Breast epithelium (tissue), 3 donors: Measurements from ENCODE around the gene PIGQ.

Experiments
- CTCF ChIP-seq, 3 donors: fragments of 450-650 bp; IDR thresholded peaks; one replicate each; pipeline ENCODE4 v1.5.1; 2016 to 2017; ENCODE audit warnings: antibody characterized with exemption in 3 of 3, mild to moderate bottlenecking in 3 of 3, moderate library complexity in 3 of 3
- POLR2A ChIP-seq: fragments of 450-650 bp; IDR thresholded peaks from one replicate; pipeline ENCODE4 v1.6.1; 2016; ENCODE audit warnings: antibody characterized with exemption, mild to moderate bottlenecking, moderate library complexity
- POLR2AphosphoS5 ChIP-seq, 3 donors: sonication (generic); formaldehyde crosslinking; IDR thresholded peaks; one replicate each; pipeline ENCODE4 v1.6.1; 2017; ENCODE audit warnings: antibody characterized with exemption in 3 of 3

GRCh38 chr16:583815-584591, 14.2 kb downstream of the PIGQ start:
- TF ChIP-seq CTCF (IDR thresholded peaks at IDR 0.05) = no peak
- no peak for TF ChIP-seq POLR2A
- TF ChIP-seq POLR2AphosphoS5 (IDR thresholded peaks at IDR 0.05) = no peak
